Measurements from ENCODE around the gene SELENON. TPM values are rescaled to one million over a fixed set of nuclear protein-coding genes. Genes with fewer than 3 reads are reported as not detected.

Gene SELENON
- total and polyA plus RNA-seq, 9 of the 15 experiments (the other 6 are each of a cell fraction or from before 2014, with no cell fraction given): 0.43 to 26.7 (median 7.0) TPM

- TF ChIP-seq ARNT (IDR thresholded peaks at IDR 0.05): 0 out of 4 replicates have a peak, but pooled peaks of 1 of the 2 experiments have one; percentile 0
- TF ChIP-seq ZNF133 (CRISPR knock-in tag; IDR thresholded peaks at IDR 0.05): no peak
- TF ChIP-seq FOXK2 (conservative IDR thresholded peaks at IDR 0.05 in 1 of 2, IDR thresholded peaks at IDR 0.05 in 1 of 2; ENCODE audit: low read depth in 2 of 2): peak; percentile 65 to 80
- peak; percentile 83 for TF ChIP-seq HNRNPLL (IDR thresholded peaks at IDR 0.05; ENCODE audit: low read depth, low read length, poor library complexity, severe bottlenecking)
- no peak for TF ChIP-seq RUNX1 (IDR thresholded peaks at IDR 0.05; ENCODE audit: low read depth)
- no peak for TF ChIP-seq CSDE1 (IDR thresholded peaks at IDR 0.05)
- TF ChIP-seq, protein P1, sequence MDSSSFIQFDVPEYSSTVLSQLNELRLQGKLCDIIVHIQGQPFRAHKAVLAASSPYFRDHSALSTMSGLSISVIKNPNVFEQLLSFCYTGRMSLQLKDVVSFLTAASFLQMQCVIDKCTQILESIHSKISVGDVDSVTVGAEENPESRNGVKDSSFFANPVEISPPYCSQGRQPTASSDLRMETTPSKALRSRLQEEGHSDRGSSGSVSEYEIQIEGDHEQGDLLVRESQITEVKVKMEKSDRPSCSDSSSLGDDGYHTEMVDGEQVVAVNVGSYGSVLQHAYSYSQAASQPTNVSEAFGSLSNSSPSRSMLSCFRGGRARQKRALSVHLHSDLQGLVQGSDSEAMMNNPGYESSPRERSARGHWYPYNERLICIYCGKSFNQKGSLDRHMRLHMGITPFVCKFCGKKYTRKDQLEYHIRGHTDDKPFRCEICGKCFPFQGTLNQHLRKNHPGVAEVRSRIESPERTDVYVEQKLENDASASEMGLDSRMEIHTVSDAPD (CRISPR knock-in tag; IDR thresholded peaks at IDR 0.05): no peak
- no peak for TF ChIP-seq TGIF2 (CRISPR knock-in tag; IDR thresholded peaks at IDR 0.05)
- TF ChIP-seq BHLHE40 (IDR thresholded peaks at IDR 0.05; ENCODE audit: low read length): peak; percentile 38; the same call in 1 of the 2 replicates
- TF ChIP-seq FOXP1 (CRISPR knock-in tag; IDR thresholded peaks at IDR 0.05): peak; percentile 67; the same call in 1 of the 2 replicates
- no peak for TF ChIP-seq NFIX (CRISPR knock-in tag; IDR thresholded peaks at IDR 0.05; ENCODE audit: low read depth)
- TF ChIP-seq KDM4B (IDR thresholded peaks at IDR 0.05; ENCODE audit: borderline replicate concordance in 2 of 2, low read depth in 1 of 2): peak in 1 of 2 experiments; percentile 69; a peak in 1 of 4 replicates
- TF ChIP-seq MBD2 (IDR thresholded peaks at IDR 0.05; ENCODE audit: borderline replicate concordance, low read depth): peak; percentile 51; the same call in 1 of the 2 replicates
- TF ChIP-seq RHOXF2B (CRISPR knock-in tag; conservative IDR thresholded peaks at IDR 0.05): 0 out of 2 replicates have a peak, but pooled peaks have one; percentile 25
- peak; percentile 49; the same call in 1 of the 2 replicates for TF ChIP-seq LCOR (CRISPR knock-in tag; IDR thresholded peaks at IDR 0.05)
- TF ChIP-seq NR2C2 (CRISPR knock-in tag; IDR thresholded peaks at IDR 0.05): peak; percentile 94
- TF ChIP-seq NR2C2 (tag; IDR thresholded peaks at IDR 0.05): peak; percentile 99
- no peak for TF ChIP-seq ZNF311 (CRISPR knock-in tag; IDR thresholded peaks at IDR 0.05)
- peak; percentile 93 for TF ChIP-seq EGR1 (conservative IDR thresholded peaks at IDR 0.05)
- TF ChIP-seq PHB (CRISPR knock-in tag; IDR thresholded peaks at IDR 0.05): no peak
- peak in 1 of 2 experiments; percentile 84; a peak in 2 of 4 replicates for TF ChIP-seq HDAC1 (IDR thresholded peaks at IDR 0.05)
- no peak for TF ChIP-seq MCM2 (IDR thresholded peaks at IDR 0.05; ENCODE audit: low read depth)
- TF ChIP-seq MITF (IDR thresholded peaks at IDR 0.05): no peak
- TF ChIP-seq, protein P2, sequence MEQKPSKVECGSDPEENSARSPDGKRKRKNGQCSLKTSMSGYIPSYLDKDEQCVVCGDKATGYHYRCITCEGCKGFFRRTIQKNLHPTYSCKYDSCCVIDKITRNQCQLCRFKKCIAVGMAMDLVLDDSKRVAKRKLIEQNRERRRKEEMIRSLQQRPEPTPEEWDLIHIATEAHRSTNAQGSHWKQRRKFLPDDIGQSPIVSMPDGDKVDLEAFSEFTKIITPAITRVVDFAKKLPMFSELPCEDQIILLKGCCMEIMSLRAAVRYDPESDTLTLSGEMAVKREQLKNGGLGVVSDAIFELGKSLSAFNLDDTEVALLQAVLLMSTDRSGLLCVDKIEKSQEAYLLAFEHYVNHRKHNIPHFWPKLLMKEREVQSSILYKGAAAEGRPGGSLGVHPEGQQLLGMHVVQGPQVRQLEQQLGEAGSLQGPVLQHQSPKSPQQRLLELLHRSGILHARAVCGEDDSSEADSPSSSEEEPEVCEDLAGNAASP (IDR thresholded peaks at IDR 0.05): no peak
- TF ChIP-seq, protein P3, sequence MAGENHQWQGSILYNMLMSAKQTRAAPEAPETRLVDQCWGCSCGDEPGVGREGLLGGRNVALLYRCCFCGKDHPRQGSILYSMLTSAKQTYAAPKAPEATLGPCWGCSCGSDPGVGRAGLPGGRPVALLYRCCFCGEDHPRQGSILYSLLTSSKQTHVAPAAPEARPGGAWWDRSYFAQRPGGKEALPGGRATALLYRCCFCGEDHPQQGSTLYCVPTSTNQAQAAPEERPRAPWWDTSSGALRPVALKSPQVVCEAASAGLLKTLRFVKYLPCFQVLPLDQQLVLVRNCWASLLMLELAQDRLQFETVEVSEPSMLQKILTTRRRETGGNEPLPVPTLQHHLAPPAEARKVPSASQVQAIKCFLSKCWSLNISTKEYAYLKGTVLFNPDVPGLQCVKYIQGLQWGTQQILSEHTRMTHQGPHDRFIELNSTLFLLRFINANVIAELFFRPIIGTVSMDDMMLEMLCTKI (IDR thresholded peaks at IDR 0.05; ENCODE audit: partially characterized antibody): no peak
Observed at GRCh38 chr1:25819491-25820246, 19.7 kb downstream of the SELENON start, which contains the start of gene MTFR1L (continued).

Data from K562 (cell line).